ENCODE data around the gene TNNI3K. TPM values are rescaled to one million over a fixed set of nuclear protein-coding genes. Genes with fewer than 3 reads are reported as not detected.

TNNI3K gene
- total RNA-seq, 2 donors from 2014 or later: 11.5 TPM; not detected in 1

GRCh38 chr1:74464037-74464436 is 228.8 kb downstream of the TNNI3K start:
- WGBS, 2 donors: 60 to 61% methylated on average over 6 of the region's 6 CpGs
- no peak for DNase-seq
- ATAC-seq: no peak

DNA sequence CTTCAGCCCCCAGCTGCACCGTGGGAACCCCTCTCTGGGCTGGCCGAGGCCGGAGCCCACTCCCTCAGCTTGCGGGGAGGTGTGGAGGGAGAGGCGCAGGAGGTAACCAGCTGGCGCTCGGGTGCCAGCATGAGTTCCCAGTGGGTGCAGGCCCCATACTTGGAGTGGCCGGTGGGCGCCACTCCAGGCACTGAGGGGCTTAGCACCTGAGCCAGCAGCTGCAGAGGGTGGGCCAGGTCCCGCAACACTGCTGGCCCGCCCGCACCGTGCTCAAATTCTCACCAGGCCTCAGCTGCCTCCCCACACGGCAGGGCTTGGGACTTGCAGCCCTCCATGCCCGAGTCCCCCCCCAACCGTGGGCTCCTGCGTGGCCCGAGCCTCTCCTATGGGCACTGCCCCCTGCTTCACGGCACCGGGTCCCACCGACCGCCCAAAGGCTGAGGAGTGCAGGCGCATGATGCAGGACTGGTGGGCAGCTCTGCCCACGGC is 230.1 kb downstream of the TNNI3K start:
- intact Hi-C loops (cut with DNase I): no loop called here
- no peak for DNase-seq

More at GRCh38 chr1:74464037-74464436, 228.8 kb downstream of the TNNI3K start:
- intact Hi-C loops (cut with DNase I): no loop called here
- H3K9me3 ChIP-seq: no peaks in the 10 kb centered on the region
- H3K27ac ChIP-seq: no peak overlapping the region
- H3K4me3 ChIP-seq: no peak overlapping the region
- no peak for TF ChIP-seq POLR2A (IDR thresholded peaks at IDR 0.05)
- TF ChIP-seq, protein P1, sequence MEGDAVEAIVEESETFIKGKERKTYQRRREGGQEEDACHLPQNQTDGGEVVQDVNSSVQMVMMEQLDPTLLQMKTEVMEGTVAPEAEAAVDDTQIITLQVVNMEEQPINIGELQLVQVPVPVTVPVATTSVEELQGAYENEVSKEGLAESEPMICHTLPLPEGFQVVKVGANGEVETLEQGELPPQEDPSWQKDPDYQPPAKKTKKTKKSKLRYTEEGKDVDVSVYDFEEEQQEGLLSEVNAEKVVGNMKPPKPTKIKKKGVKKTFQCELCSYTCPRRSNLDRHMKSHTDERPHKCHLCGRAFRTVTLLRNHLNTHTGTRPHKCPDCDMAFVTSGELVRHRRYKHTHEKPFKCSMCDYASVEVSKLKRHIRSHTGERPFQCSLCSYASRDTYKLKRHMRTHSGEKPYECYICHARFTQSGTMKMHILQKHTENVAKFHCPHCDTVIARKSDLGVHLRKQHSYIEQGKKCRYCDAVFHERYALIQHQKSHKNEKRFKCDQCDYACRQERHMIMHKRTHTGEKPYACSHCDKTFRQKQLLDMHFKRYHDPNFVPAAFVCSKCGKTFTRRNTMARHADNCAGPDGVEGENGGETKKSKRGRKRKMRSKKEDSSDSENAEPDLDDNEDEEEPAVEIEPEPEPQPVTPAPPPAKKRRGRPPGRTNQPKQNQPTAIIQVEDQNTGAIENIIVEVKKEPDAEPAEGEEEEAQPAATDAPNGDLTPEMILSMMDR (IDR thresholded peaks at IDR 0.05): no peak
- no peaks in the 10 kb centered on the region for H3K4me1 ChIP-seq
- H3K36me3 ChIP-seq (replicated peaks in 1 of 2; ENCODE audit: insufficient read depth in 1 of 2, low read depth in 2 of 2): no peaks in the 10 kb centered on the region
- no peaks in the 10 kb centered on the region for H3K27me3 ChIP-seq

GRCh38 chr1:74467786-74468377 is 232.7 kb downstream of the TNNI3K start:
- no peak overlapping the region for H3K4me3 ChIP-seq
- intact Hi-C loops (cut with DNase I): no loop called here
- H3K4me1 ChIP-seq: no peaks in the 10 kb centered on the region
- no peaks in the 10 kb centered on the region for H3K9me3 ChIP-seq
- H3K27me3 ChIP-seq: no peaks in the 10 kb centered on the region
- DNase-seq (no peak), ATAC-seq (no peak)
- WGBS, 2 donors: 45 to 57% methylated on average over 3 of the region's 3 CpGs
- H3K27ac ChIP-seq: no peak overlapping the region
- H3K36me3 ChIP-seq (replicated peaks in 1 of 2; ENCODE audit: insufficient read depth in 1 of 2, low read depth in 2 of 2): no peaks in the 10 kb centered on the region
- no peak for TF ChIP-seq POLR2A (IDR thresholded peaks at IDR 0.05)
- TF ChIP-seq, protein P1 (IDR thresholded peaks at IDR 0.05): no peak

More for the DNA sequence above, 230.1 kb downstream of the TNNI3K start:
- H3K9me3 ChIP-seq: no peaks in the 10 kb centered on the region
- WGBS, 2 donors: 89 to 94% methylated on average over 17 to 22 of the region's 24 CpGs
- ATAC-seq: no peak
- H3K27me3 ChIP-seq: no peaks in the 10 kb centered on the region
- no peak overlapping the region for H3K4me3 ChIP-seq
- no peaks in the 10 kb centered on the region for H3K4me1 ChIP-seq
- TF ChIP-seq, protein P1 (IDR thresholded peaks at IDR 0.05): no peak
- no peak for TF ChIP-seq POLR2A (IDR thresholded peaks at IDR 0.05)
- H3K36me3 ChIP-seq (replicated peaks in 1 of 2; ENCODE audit: insufficient read depth in 1 of 2, low read depth in 2 of 2): no peaks in the 10 kb centered on the region
- no peak overlapping the region for H3K27ac ChIP-seq

- no peak for ATAC-seq
- no peaks in the 10 kb centered on the region for H3K36me3 ChIP-seq (replicated peaks in 1 of 2; ENCODE audit: insufficient read depth in 1 of 2, low read depth in 2 of 2)
- no peaks in the 10 kb centered on the region for H3K9me3 ChIP-seq
- H3K27me3 ChIP-seq: no peaks in the 10 kb centered on the region
- 3 to 6% methylated on average over 2 of the region's 2 CpGs for WGBS, 2 donors
- DNase-seq: no peak
- TF ChIP-seq, protein P1 (IDR thresholded peaks at IDR 0.05): peak; percentile 19 to 55 (median 42)
- TF ChIP-seq POLR2A (IDR thresholded peaks at IDR 0.05): no peak
- no peak overlapping the region for H3K4me3 ChIP-seq
- H3K4me1 ChIP-seq: no peaks in the 10 kb centered on the region
- no peak overlapping the region for H3K27ac ChIP-seq
- intact Hi-C loops (cut with DNase I): no loop called here
These were observed 233.9 kb downstream of the TNNI3K start for GRCh38 chr1:74468982-74469603.
